Sigmoid colon (tissue), 7 donors: ENCODE measurements around the gene SLC13A4. TPM values are rescaled to one million over a fixed set of nuclear protein-coding genes. Genes with fewer than 3 reads are reported as not detected.

Experiments used
- DNase-seq: peaks from one replicate; pipeline ENCODE4 v3.0.0-alpha.2; 2019
- H3K27ac ChIP-seq, 4 donors: fragments of 200-600 bp; sonication (generic); one replicate each; pipeline ENCODE4 v1.5.1; 2016 to 2019; ENCODE audit warnings: mild to moderate bottlenecking in 1 of 4
- H3K27me3 ChIP-seq, 3 donors: fragments of 200-600 bp; sonication (generic); one replicate each; pipeline ENCODE4 v1.5.1; 2019; ENCODE audit warnings: mild to moderate bottlenecking in 1 of 3
- H3K36me3 ChIP-seq, 4 donors: fragments of 200-600 bp; sonication (generic); one replicate each; pipeline ENCODE4 v1.5.1; 2016 to 2019
- H3K4me1 ChIP-seq, 4 donors: fragments of 200-600 bp; sonication (generic); one replicate each; pipeline ENCODE4 v1.5.1; 2017 to 2019
- H3K4me3 ChIP-seq, 4 donors: fragments of 200-600 bp; sonication (generic); one replicate each; pipeline ENCODE4 v1.5.1; 2017 to 2019; ENCODE audit warnings: mild to moderate bottlenecking in 2 of 4, moderate library complexity in 1 of 4
- H3K9me3 ChIP-seq, 4 donors: fragments of 200-600 bp in 3 of 4; sonication (generic) in 3 of 4; one replicate each; pipeline versions ENCODE4 v1.5.1 to v1.6.1; 2013 to 2019
- EP300 ChIP-seq, 4 donors: sonication (generic); formaldehyde crosslinking; IDR thresholded peaks; one replicate each; pipeline ENCODE4 v1.6.1; 2017; ENCODE audit warnings: antibody characterized with exemption in 4 of 4
- POLR2A ChIP-seq, 2 donors: fragments of 450-650 bp; IDR thresholded peaks; one replicate each; pipeline ENCODE4 v1.6.1; 2016; ENCODE audit warnings: antibody characterized with exemption in 2 of 2, mild to moderate bottlenecking in 2 of 2, moderate library complexity in 2 of 2
- POLR2AphosphoS5 ChIP-seq, 4 donors: sonication (generic); formaldehyde crosslinking; IDR thresholded peaks; one replicate each; pipeline ENCODE4 v1.6.1; 2017; ENCODE audit warnings: antibody characterized with exemption in 4 of 4
- WGBS, 2 donors: extraction: QIAGEN DNeasy Blood & Tissue Kit; methylation state at CpG; one replicate each; pipeline ENCODE4 v1.1.7; 2013; 5-methylcytosine and 5-hydroxymethylcytosine counted together
- intact Hi-C: fragments of 100-400 bp; cut with DNase I; formaldehyde crosslinking; loops from one replicate; pipeline ENCODE4 v1.15.1; 2023
- polyA plus RNA-seq, 3 donors: library from polyadenylated mRNA; stranded (reverse); fragments of 200-250 nt; gene quantifications; one replicate each; pipeline ENCODE4 v1.2.3, GENCODE V29; 2013
- total RNA-seq, 4 donors: library from RNA; depleted of rRNA; stranded (reverse); fragments of >200 nt; gene quantifications; one replicate each; pipeline ENCODE4 v1.1.0, GENCODE V29; 2016
- TF ChIP-seq, protein P1 (sequence below), 4 experiments: fragments of 450-650 bp in 3 of 4; fragments of 200-600 bp in 1 of 4; IDR thresholded peaks; one replicate each; pipeline ENCODE4 v1.5.1; 2016 to 2019; ENCODE audit warnings: antibody characterized with exemption in 4 of 4, mild to moderate bottlenecking in 3 of 4, moderate library complexity in 2 of 4
- donor health status: healthy with polysubstance abuse.
- donor health status: Bipolar disorder and iron deficiency.
- donor health status: healthy.

The SLC13A4 gene
- total and polyA plus RNA-seq, 7 donors, result 0.12 to 0.60 (median 0.28) TPM; not detected in 4

DNA sequence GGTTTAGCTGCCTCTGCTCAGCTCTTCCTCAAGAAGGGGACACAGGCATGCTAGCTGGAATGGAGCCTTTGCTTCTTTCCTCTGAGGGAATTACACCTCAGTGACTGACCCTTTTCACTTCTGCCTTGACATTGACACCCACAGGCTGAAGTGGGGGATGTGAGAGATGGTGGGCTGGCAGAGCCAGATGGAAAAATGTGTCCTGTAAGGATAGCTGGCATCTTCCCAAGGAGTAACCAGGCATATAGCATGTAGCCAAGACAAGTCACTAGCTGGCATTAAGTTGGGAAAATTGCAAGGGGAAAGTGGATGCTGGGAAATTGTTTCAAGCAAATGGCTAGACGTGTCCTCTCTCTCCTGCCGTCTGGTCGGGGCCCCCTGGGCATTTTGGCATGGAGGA, 45.8 kb downstream of the SLC13A4 start:
- intact Hi-C loops, result no loop called here
- H3K4me1 ChIP-seq, result peaks cover 0 to 48% (median 36%) of the 10 kb centered on the region in 4 donors
- 89 to 95% methylated on average over 3 of the region's 3 CpGs for WGBS, 2 donors
- TF ChIP-seq EP300 (IDR thresholded peaks at IDR 0.05) (no peak), POLR2AphosphoS5 (IDR thresholded peaks at IDR 0.05) (no peak), POLR2A (IDR thresholded peaks at IDR 0.05) (no peak)
- TF ChIP-seq, protein P1, sequence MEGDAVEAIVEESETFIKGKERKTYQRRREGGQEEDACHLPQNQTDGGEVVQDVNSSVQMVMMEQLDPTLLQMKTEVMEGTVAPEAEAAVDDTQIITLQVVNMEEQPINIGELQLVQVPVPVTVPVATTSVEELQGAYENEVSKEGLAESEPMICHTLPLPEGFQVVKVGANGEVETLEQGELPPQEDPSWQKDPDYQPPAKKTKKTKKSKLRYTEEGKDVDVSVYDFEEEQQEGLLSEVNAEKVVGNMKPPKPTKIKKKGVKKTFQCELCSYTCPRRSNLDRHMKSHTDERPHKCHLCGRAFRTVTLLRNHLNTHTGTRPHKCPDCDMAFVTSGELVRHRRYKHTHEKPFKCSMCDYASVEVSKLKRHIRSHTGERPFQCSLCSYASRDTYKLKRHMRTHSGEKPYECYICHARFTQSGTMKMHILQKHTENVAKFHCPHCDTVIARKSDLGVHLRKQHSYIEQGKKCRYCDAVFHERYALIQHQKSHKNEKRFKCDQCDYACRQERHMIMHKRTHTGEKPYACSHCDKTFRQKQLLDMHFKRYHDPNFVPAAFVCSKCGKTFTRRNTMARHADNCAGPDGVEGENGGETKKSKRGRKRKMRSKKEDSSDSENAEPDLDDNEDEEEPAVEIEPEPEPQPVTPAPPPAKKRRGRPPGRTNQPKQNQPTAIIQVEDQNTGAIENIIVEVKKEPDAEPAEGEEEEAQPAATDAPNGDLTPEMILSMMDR (IDR thresholded peaks at IDR 0.05), result no peak
- peak overlapping the region in 1 of 4 donors; percentile 11 for H3K27ac ChIP-seq
- no peak for DNase-seq
- peaks cover 0 to 8% (median 0%) of the 10 kb centered on the region in 4 donors for H3K36me3 ChIP-seq
- H3K27me3 ChIP-seq, result no peaks in the 10 kb centered on the region
- no peak overlapping the region for H3K4me3 ChIP-seq
- no peaks in the 10 kb centered on the region for H3K9me3 ChIP-seq

DNA sequence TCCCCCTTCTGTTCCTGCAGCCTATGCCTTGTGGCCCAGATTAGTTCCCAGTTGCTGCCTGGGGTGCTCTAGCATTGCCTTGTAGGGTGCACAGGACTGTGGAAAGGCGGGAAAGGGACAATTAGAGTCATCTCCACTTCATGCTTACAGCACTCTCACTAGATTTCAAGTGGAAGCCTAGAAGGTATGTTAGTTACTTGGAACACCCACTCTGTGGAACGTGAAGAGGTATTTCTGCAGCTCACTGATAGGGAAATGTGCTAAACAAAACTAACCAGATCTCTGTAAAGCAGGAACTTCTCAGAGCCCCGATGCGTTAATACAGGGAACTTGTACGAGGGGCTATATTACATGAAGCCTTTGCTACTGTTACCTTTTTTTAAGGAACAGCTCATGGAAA, 46.2 kb downstream of the SLC13A4 start:
- intact Hi-C loops, result no loop called here
- H3K36me3 ChIP-seq, result peaks cover 0 to 8% (median 0%) of the 10 kb centered on the region in 4 donors
- no peaks in the 10 kb centered on the region for H3K27me3 ChIP-seq
- TF ChIP-seq POLR2AphosphoS5 (IDR thresholded peaks at IDR 0.05), result no peak
- TF ChIP-seq, protein P1 (IDR thresholded peaks at IDR 0.05), result no peak
- no peak for TF ChIP-seq POLR2A (IDR thresholded peaks at IDR 0.05)
- no peak for TF ChIP-seq EP300 (IDR thresholded peaks at IDR 0.05)
- no peaks in the 10 kb centered on the region for H3K9me3 ChIP-seq
- H3K27ac ChIP-seq, result peak overlapping the region in 1 of 4 donors; percentile 11
- 68 to 86% methylated on average over 5 of the region's 5 CpGs for WGBS, 2 donors
- no peak overlapping the region for H3K4me3 ChIP-seq
- DNase-seq, result no peak
- H3K4me1 ChIP-seq, result peaks cover 0 to 48% (median 36%) of the 10 kb centered on the region in 4 donors

DNA sequence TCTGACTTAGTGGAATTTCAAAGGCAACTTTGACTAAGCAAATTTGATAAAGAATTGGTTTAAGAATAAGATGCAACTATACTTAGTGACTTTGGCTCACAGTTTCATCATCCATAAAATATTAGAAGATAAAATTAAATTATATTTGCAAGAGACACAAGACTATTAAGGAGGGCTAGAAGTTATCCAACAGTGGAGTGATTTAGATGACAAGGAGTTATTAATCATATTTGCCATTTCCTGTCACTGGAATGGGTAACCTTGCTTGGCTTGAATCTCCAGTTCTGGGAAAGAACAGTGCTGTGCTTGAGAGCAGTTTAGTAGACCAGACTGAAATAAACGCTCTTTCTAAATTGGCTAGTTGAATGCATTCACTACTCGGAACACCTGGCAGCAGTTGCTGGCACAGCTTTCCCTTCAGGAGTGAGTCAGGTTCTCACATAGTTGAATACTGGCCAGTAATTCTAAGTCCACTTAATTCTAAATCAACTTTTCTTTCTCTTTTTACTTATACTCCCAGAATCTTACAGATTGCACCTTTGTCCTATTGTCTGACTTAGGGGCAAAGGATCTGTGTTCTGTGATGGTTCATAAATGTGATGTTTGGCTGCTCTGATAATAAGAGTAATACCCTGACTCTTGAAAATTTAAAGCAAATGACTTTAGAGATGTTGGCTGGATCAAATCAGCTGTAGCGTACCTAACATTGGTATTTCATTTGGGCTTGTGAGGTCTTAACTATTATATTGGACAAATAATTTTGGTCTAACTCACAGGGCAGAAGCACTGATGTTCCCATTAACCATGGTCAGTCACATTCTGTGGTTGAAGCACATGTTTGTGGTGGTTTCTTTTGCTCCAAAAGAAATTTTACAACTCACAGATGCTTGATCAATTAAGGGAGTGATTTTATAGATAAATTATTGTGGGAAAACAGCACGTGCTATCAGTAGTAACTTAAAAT, 49.1 kb downstream of the SLC13A4 start:
- peak; percentile 79 for DNase-seq
- peaks cover 0 to 45% (median 35%) of the 10 kb centered on the region in 4 donors for H3K4me1 ChIP-seq
- TF ChIP-seq, protein P1 (IDR thresholded peaks at IDR 0.05), result no peak
- TF ChIP-seq POLR2AphosphoS5 (IDR thresholded peaks at IDR 0.05), result peak in 3 of 4 donors; percentile 17 to 24 (median 17)
- no peaks in the 10 kb centered on the region for H3K27me3 ChIP-seq
- peaks cover 0 to 10% (median 3%) of the 10 kb centered on the region in 4 donors for H3K36me3 ChIP-seq
- H3K27ac ChIP-seq, result peak overlapping the region in 2 of 4 donors; percentile 8 to 56
- intact Hi-C loops, result no loop called here
- H3K9me3 ChIP-seq, result no peaks in the 10 kb centered on the region
- no peak overlapping the region for H3K4me3 ChIP-seq
- 78 to 88% methylated on average over 4 of the region's 4 CpGs for WGBS, 2 donors

DNA sequence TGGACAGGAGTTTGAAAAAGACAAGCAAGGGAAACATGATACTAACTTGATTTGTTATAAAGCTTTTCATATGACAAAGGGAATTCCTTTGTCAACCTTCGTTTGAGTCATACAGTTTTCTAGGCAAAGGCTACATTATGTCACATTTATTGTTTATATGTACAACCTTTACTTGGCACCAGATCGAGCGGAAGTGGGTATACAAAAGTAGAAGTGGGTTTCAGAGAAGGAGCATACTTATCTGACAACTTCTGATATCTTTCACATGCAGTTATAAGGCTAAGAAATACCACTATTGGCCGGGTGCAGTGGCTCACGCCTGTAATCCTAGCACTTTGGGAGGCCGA, 54.7 kb downstream of the SLC13A4 start:
- WGBS, 2 donors, result 80 to 85% methylated on average over 6 of the region's 6 CpGs
- no peak for DNase-seq
- no peak overlapping the region for H3K4me3 ChIP-seq
- H3K4me1 ChIP-seq, result peaks cover 0 to 39% (median 36%) of the 10 kb centered on the region in 4 donors
- TF ChIP-seq POLR2AphosphoS5 (IDR thresholded peaks at IDR 0.05) (no peak), EP300 (IDR thresholded peaks at IDR 0.05) (no peak), POLR2A (IDR thresholded peaks at IDR 0.05) (no peak)
- TF ChIP-seq, protein P1 (IDR thresholded peaks at IDR 0.05), result no peak
- peaks cover 0 to 10% (median 3%) of the 10 kb centered on the region in 4 donors for H3K36me3 ChIP-seq
- H3K9me3 ChIP-seq, result no peaks in the 10 kb centered on the region
- H3K27me3 ChIP-seq, result no peaks in the 10 kb centered on the region
- peak overlapping the region in 3 of 4 donors; percentile 0 to 41 (median 40) for H3K27ac ChIP-seq
- intact Hi-C loops, result loop anchor here (2.0 kb wide), 1 partner anchor 335 kb away; no protein-coding TSS in a partner anchor
